SK-N-SH (cell line): ENCODE measurements around the gene ZBTB46.
"Not testable (repeated sequence)": the region's sequence is repeated elsewhere in the genome, so short reads cannot be mapped to it uniquely, and the experiment has no call there.

Experiments
- CTCF ChIP-seq: fragments of 200-600 bp; sonication (generic); IDR thresholded peaks from 2 replicates; pipeline ENCODE4 v1.6.1; 2017; ENCODE audit warnings: antibody characterized with exemption, mild to moderate bottlenecking, moderate library complexity
- EZH2phosphoT487 ChIP-seq: fragments of 200-600 bp; sonication (generic); IDR thresholded peaks from 2 replicates; pipeline ENCODE4 v1.6.1; 2017; ENCODE audit warnings: low read depth, mixed run types, mild to moderate bottlenecking, antibody characterized with exemption, moderate library complexity, borderline replicate concordance
- GABPA ChIP-seq: IDR thresholded peaks from 2 replicates; pipeline ENCODE4 v1.4.0; 2012; ENCODE audit warnings: low read depth, mild to moderate bottlenecking
- NFIC ChIP-seq: IDR thresholded peaks from 2 replicates; pipeline ENCODE4 v1.4.0; 2012; ENCODE audit warnings: borderline replicate concordance
- NRF1 ChIP-seq: IDR thresholded peaks from 2 replicates; pipeline ENCODE4 v1.6.1; 2012; ENCODE audit warnings: low read depth, mild to moderate bottlenecking, low read length
- POLR2AphosphoS5 ChIP-seq: IDR thresholded peaks from 2 replicates; pipeline ENCODE4 v1.6.1; 2012; ENCODE audit warnings: low read depth, low read length
- RAD21 ChIP-seq: IDR thresholded peaks from 2 replicates; pipeline ENCODE4 v1.6.1; 2012; ENCODE audit warnings: mild to moderate bottlenecking, low read length
- TAF1 ChIP-seq: IDR thresholded peaks from 2 replicates; pipeline ENCODE4 v1.6.1; 2012; ENCODE audit warnings: low read depth, mild to moderate bottlenecking, low read length, moderate library complexity, borderline replicate concordance
- TCF12 ChIP-seq: IDR thresholded peaks from 2 replicates; pipeline ENCODE4 v1.4.0; 2012
- YY1 ChIP-seq: IDR thresholded peaks from 2 replicates; pipeline ENCODE4 v1.4.0; 2012; ENCODE audit warnings: low read depth, mild to moderate bottlenecking
- ZBTB33 ChIP-seq: IDR thresholded peaks from 2 replicates; pipeline ENCODE4 v1.4.0; 2012; ENCODE audit warnings: low read depth, borderline replicate concordance
- TF ChIP-seq, protein P1 (sequence below): IDR thresholded peaks from 2 replicates; pipeline ENCODE4; 2012

DNA sequence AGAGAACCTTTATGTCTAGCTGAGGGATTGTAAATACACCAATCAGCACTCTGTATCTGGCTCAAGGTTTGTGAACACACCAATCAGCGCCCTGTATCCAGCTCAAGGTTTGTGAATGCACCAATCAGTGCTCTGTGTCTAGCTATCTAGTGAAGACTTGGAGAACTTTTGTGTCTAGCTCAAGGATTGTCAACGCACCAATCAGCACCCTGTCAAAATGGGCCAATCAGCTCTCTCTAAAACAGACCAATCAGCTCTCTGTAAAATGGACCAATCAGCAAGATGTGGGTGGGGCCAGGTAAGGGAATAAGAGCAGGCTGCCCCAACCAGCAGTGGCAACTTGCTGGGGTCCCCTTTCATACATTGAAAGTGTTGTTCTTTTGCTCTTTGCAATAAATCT is 29.9 kb downstream of the ZBTB46 start:
- not testable (repeated sequence) for TF ChIP-seq YY1, CTCF, NFIC, TCF12, NRF1, TAF1, POLR2AphosphoS5, EZH2phosphoT487, RAD21, ZBTB33, GABPA
- TF ChIP-seq, protein P1, sequence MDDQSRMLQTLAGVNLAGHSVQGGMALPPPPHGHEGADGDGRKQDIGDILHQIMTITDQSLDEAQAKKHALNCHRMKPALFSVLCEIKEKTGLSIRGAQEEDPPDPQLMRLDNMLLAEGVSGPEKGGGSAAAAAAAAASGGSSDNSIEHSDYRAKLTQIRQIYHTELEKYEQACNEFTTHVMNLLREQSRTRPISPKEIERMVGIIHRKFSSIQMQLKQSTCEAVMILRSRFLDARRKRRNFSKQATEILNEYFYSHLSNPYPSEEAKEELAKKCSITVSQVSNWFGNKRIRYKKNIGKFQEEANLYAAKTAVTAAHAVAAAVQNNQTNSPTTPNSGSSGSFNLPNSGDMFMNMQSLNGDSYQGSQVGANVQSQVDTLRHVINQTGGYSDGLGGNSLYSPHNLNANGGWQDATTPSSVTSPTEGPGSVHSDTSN: not testable (repeated sequence)
